Mucosa of stomach (tissue), 1 donor: ENCODE measurements around the gene SLC39A11.

Experiments used
- H3K27me3 ChIP-seq: one replicate; pipeline ENCODE4 v1.7.0; 2013; ENCODE audit warnings: mild to moderate bottlenecking, low read length; ENCODE audit not compliant: control insufficient read depth, insufficient read depth
- H3K36me3 ChIP-seq: one replicate; pipeline ENCODE4 v1.7.0; 2013; ENCODE audit warnings: low read length; ENCODE audit not compliant: control insufficient read depth, insufficient read depth
- H3K4me1 ChIP-seq: one replicate; pipeline ENCODE4 v1.7.0; 2013; ENCODE audit warnings: mild to moderate bottlenecking, low read length; ENCODE audit not compliant: control insufficient read depth, insufficient read depth
- H3K4me3 ChIP-seq: one replicate; pipeline ENCODE4 v1.7.0; 2013; ENCODE audit warnings: low read length
- H3K9ac ChIP-seq: one replicate; pipeline ENCODE4 v1.7.0; 2013; ENCODE audit warnings: mild to moderate bottlenecking, low read length, moderate library complexity
- H3K9me3 ChIP-seq: one replicate; pipeline ENCODE4 v1.7.0; 2013; ENCODE audit warnings: mild to moderate bottlenecking, low read length, moderate library complexity; ENCODE audit not compliant: control insufficient read depth
- donor health status: Pancreatic carcinoma.

SLC39A11 gene

DNA sequence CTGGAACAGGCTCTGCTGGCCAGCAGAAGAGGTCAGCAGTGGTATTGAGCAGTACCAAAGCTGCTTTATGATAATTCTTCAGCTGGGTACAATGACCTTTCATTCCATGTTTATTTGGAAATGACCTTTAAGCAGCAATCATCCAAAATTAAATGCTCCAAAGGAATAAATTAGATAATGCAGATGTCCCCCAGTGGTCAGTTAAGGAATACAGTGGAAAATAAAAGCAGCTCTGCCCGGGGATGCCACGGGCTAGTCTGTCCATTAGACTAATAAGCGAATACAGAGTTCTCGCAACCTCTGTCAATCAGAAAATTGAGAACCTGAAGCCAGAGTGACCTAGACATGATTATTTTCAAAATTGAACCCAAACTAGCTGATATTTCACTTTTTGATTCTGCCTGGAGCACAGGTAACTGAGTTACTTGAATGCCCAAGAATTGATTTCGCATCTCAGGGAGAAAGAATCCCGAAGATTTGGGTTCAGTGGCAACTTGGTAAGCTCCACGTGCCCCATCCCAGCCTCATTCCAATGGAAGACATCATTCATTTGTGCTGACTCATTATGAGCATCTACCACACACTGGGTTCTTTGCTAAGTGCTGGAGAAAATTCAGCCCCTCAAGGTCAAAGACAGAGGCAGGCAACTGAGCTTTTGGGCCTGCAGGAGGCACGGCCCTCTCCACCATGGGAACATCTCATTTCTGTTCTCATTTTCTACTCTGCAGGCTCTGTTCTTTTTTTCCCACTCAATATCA is 34.4 kb upstream of the SLC39A11 start:
- no peak overlapping the region for H3K4me3 ChIP-seq
- no peaks in the 10 kb centered on the region for H3K36me3 ChIP-seq
- no peak overlapping the region for H3K9ac ChIP-seq
- no peaks in the 10 kb centered on the region for H3K9me3 ChIP-seq
- no peaks in the 10 kb centered on the region for H3K27me3 ChIP-seq
- no peaks in the 10 kb centered on the region for H3K4me1 ChIP-seq

DNA sequence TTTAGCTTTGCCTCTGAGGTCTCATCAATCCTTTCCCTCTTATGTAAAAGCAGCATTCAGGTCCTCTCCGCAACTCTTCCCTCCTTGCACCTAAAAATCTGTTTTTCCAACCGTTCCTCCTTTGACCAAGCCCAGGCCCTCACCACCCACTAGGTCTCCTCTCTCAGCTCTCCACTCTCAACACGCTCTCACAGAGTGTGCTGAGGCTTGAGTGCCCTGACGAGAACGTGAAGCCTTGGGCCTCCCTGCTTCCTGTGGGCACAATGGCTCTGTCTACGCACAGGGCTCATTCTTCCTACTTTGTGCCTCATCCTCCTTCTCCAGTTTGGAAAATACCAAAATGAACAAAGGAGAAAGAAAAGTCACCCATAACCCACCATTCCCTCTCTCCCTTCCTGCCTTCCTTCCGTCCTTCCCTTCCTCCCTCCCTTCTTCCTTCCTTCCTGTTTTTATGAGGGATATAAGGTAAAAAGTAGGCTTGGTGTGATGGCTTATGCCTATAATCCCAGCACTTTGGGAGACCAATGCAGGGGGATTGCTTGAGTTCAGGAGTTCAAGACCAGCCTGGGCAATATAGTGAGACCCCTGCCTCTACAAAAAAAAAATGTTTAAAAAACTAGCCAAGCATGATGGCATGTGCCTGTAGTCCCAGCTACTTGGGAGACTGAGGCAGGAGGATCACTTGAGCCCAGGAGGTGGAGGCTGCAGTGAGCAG is 31.3 kb upstream of the SLC39A11 start:
- H3K36me3 ChIP-seq = no peaks in the 10 kb centered on the region
- no peaks in the 10 kb centered on the region for H3K27me3 ChIP-seq
- H3K9ac ChIP-seq = no peak overlapping the region
- H3K4me1 ChIP-seq = no peaks in the 10 kb centered on the region
- no peak overlapping the region for H3K4me3 ChIP-seq
- no peaks in the 10 kb centered on the region for H3K9me3 ChIP-seq

DNA sequence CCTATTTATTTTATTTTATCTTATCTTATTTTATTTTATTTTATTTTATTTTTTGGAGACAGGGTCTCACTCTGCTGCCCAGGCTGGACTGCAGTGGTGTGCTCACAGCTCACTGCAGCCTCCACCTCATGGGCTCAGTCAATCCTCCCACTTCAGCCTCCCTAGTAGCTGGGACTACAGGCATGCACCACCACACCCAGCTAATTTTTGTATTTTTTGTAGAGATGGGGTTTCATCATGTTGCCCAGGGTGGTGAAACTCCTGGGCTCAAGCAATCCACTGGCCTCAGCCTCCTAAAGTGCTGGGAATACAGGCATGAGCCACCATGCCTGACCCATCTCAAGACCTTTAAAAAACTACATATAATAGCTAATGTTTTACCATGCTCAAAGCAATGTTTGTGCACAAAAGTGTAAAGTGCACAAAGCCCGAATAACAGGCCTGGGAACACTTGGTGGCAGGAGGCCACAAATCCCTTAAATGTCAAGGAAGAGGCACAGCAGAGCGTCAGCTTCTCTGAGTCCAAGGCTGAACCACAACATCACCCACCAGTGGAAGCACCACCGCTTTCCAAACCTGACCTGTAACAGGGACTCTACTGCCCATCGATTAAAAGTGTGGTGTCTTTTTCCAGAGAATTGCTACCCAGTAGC is 30.6 kb upstream of the SLC39A11 start:
- Histone ChIP-seq H3K27me3 (no peaks in the 10 kb centered on the region), H3K36me3 (no peaks in the 10 kb centered on the region), H3K4me3 (no peak overlapping the region), H3K9ac (no peak overlapping the region), H3K9me3 (no peaks in the 10 kb centered on the region), H3K4me1 (no peaks in the 10 kb centered on the region)

DNA sequence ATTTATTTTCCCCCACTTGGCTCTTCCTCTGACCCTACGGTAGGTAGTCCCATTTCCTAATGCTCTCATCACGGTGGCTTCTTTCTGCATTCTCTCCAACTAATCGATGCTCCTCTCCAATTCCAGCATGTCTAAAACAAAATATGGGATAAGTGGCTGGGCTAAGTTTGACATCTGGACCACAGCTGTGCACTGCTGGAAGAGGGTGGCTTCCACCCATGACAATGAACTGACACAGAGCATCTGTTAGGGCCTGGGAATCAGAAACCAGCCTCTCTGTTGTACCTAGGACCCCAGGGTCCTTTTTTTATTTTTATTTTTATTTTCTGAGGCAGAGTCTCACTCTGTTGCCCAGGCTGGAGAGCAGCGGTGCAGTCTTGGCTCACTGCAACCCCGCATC is 29.0 kb upstream of the SLC39A11 start:
- H3K9ac ChIP-seq = no peak overlapping the region
- H3K4me3 ChIP-seq = no peak overlapping the region
- H3K27me3 ChIP-seq = peaks cover 5% of the 10 kb centered on the region
- H3K9me3 ChIP-seq = no peaks in the 10 kb centered on the region
- H3K36me3 ChIP-seq = no peaks in the 10 kb centered on the region
- H3K4me1 ChIP-seq = no peaks in the 10 kb centered on the region

DNA sequence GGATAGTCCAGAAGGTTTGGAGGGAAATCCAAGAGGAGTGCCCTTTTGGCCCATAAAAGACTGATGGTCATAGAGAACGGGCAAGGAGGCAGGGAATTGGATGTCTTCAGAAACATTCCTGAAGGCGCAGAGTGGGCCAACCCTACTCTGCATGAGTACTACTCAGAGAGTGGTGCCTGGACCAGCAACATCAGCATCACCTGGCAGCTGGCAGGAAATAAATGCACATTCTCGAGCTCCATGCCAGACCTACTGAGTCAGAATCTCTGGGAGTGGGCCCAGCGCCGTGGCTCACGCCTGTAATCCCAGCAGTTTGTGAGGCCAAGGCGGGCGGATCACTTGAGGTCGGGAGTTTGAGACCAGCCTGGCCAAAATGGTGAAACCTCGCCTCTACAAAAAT is 27.1 kb upstream of the SLC39A11 start:
- no peaks in the 10 kb centered on the region for H3K36me3 ChIP-seq
- H3K9me3 ChIP-seq = no peaks in the 10 kb centered on the region
- H3K4me3 ChIP-seq = no peak overlapping the region
- peaks cover 5% of the 10 kb centered on the region for H3K27me3 ChIP-seq
- H3K9ac ChIP-seq = no peak overlapping the region
- no peaks in the 10 kb centered on the region for H3K4me1 ChIP-seq

DNA sequence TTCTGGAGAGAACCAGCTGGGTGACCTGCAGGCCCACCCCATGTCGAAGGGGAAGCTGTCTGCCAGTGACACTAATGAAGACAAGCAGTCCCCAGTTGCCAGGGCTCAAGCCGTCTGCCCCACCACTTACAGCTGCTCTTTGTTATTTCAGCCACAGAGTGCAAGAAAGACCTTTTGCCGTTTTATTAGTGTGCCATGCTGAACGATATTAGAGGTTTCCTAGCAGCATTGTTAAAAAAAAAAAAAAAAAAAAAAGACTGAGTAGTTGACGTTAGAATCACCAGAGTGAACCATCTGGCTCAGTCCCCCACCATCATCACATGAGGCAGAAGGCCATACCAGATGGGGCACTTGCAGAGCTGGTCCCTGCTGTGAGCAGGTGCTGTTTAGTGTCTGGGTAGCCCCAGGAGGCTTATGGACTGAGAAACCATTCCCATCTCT is 26.5 kb upstream of the SLC39A11 start:
- Histone ChIP-seq H3K4me3 (no peak overlapping the region), H3K9ac (no peak overlapping the region), H3K9me3 (no peaks in the 10 kb centered on the region), H3K36me3 (no peaks in the 10 kb centered on the region), H3K27me3 (peaks cover 5% of the 10 kb centered on the region), H3K4me1 (no peaks in the 10 kb centered on the region)

DNA sequence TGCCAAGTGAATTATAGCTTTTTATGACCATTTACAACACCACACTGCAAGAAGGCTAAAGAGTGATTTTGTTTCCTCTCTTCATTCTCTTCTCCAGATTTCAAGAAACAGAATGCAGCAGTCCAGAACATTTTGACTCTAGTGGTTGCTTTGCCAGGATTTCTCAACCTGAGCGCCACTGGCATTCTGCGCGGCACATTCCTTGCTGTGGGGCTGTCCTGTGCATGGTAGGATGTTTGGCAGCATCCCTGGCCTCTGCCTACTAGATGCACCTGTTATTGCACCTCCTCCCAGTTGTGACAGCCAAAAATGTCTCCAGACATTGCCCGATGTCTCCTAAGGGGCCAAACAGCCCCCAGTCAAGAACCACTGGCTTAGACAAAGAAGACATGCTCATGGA is 25.7 kb upstream of the SLC39A11 start:
- Histone ChIP-seq H3K9me3 (no peaks in the 10 kb centered on the region), H3K9ac (no peak overlapping the region)

DNA sequence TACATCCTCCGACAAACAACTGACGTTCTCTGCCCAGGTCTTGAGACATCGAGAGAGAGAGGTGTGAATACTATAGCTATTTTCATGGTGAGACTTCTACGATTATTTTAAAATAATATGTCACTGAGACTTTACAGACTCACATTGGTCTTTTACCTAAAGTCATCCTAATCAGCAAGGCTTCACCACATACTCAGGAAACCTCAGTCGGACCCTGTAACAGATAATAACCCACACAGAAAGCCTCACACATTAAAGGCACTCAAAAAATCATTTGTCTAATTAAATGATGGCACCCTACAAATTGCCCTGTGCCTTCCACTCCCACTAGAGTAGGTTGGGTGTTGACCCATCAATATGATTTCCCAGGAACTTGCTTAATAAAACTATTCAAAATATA is 19.8 kb upstream of the SLC39A11 start:
- H3K4me3 ChIP-seq = no peak overlapping the region
- no peak overlapping the region for H3K9ac ChIP-seq
- no peaks in the 10 kb centered on the region for H3K9me3 ChIP-seq
- no peaks in the 10 kb centered on the region for H3K4me1 ChIP-seq
- H3K27me3 ChIP-seq = peaks cover 3% of the 10 kb centered on the region
- H3K36me3 ChIP-seq = no peaks in the 10 kb centered on the region

More for the DNA sequence above, 25.7 kb upstream of the SLC39A11 start:
- no peak overlapping the region for H3K4me3 ChIP-seq
- no peaks in the 10 kb centered on the region for H3K4me1 ChIP-seq
- peaks cover 5% of the 10 kb centered on the region for H3K27me3 ChIP-seq
- no peaks in the 10 kb centered on the region for H3K36me3 ChIP-seq

DNA sequence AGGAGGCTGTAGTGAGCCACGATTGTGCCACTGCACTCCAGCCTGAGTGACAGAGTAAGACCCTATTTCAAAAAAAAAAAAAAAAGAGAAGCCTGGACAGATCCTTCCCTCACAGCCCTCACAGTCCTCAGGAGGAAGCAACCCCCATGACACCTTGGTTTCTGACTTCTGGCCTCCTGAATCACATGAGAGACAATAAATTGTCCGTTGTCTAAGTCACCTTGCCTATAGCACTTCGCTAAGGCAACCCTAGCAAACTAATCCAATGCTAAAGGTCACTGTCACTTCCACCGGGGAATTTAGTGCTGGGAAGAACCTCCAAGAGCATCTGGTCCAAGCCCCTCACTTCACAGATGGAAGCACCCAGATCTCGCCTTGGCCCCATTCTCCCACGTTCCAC is 18.9 kb upstream of the SLC39A11 start:
- Histone ChIP-seq H3K4me3 (no peak overlapping the region), H3K9ac (no peak overlapping the region), H3K36me3 (no peaks in the 10 kb centered on the region), H3K4me1 (no peaks in the 10 kb centered on the region), H3K9me3 (no peaks in the 10 kb centered on the region), H3K27me3 (no peaks in the 10 kb centered on the region)

DNA sequence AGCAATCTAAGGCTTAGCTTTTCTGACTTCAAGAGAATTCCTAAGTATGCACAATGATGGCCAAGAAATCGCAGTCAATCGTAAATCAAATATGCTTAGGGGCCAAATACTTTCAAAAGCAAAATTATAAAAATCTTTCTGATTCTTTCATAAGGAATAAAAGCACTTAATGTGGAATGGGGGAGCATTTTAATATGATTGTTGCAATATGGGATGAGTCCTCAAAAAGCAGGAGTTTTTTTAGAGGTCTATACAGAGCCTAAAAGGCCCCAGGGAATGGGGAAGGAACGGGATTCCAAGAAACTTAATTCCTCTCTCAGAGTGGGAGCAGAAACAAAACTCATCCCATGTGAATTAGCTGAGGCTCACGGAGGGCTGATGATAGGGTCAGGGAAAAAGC is 14.7 kb upstream of the SLC39A11 start:
- Histone ChIP-seq H3K36me3 (no peaks in the 10 kb centered on the region), H3K9me3 (no peaks in the 10 kb centered on the region), H3K4me3 (no peak overlapping the region), H3K27me3 (no peaks in the 10 kb centered on the region), H3K9ac (no peak overlapping the region), H3K4me1 (no peaks in the 10 kb centered on the region)

DNA sequence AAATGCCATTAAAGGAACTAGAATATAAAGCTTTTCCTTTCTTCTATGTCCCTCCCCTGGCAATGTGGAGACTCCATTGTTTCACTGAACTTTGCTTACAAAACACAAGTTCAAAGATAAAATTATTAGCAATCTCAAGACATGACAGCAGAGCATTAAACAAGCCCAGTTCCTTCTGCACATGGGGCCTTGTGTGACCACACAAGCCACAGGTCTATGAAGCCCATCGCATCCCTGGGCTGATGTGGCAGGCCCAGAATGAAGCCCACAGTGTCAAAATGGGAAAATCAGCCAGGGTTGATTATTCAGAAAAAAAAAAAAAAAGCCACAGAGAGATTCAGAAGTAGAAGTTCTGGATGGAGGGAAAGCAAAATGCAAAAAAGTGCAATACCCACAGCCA is 12.9 kb upstream of the SLC39A11 start:
- no peaks in the 10 kb centered on the region for H3K9me3 ChIP-seq
- H3K9ac ChIP-seq = no peak overlapping the region
- H3K27me3 ChIP-seq = no peaks in the 10 kb centered on the region
- no peaks in the 10 kb centered on the region for H3K36me3 ChIP-seq
- no peaks in the 10 kb centered on the region for H3K4me1 ChIP-seq
- H3K4me3 ChIP-seq = no peak overlapping the region

DNA sequence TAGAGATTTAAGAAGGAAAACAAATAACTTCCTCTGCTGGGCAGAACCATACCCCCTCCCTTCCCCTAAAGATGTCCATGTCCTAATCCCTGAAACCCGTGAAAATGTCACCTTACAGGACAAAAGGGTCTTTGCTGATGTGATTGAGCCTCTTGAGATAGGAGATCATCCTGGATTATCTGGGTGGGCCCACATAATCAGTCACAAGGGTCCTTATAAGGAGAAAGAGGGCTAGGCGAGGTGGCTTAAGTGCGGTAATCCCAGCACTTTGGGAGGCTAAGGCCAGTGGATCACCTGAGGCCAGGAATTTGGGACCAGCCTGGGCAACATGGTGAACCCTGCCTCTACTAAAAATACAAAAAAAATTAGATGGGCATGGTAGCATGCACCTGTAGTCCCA is 12.0 kb upstream of the SLC39A11 start:
- no peaks in the 10 kb centered on the region for H3K36me3 ChIP-seq
- no peak overlapping the region for H3K9ac ChIP-seq
- no peaks in the 10 kb centered on the region for H3K9me3 ChIP-seq
- H3K4me1 ChIP-seq = no peaks in the 10 kb centered on the region
- H3K27me3 ChIP-seq = no peaks in the 10 kb centered on the region
- no peak overlapping the region for H3K4me3 ChIP-seq
